Measurements from ENCODE around the gene DNAJB11.
"Not testable (repeated sequence)": the region's sequence is repeated elsewhere in the genome, so short reads cannot be mapped to it uniquely, and the experiment has no call there.

DNAJB11 gene

GRCh38 chr3:186552408-186553031, 18.0 kb upstream of the DNAJB11 start:
- DNase-seq (ENCODE audit: low spot score) = no peak

GRCh38 chr3:186564586-186564985, 5.9 kb upstream of the DNAJB11 start:
- no peak for DNase-seq (ENCODE audit: low spot score)

- DNase-seq (ENCODE audit: low spot score) = peak; percentile 10
Observed at GRCh38 chr3:186566772-186567071, 3.8 kb upstream of the DNAJB11 start.

GRCh38 chr3:186567072-186567921, 3.2 kb upstream of the DNAJB11 start, which contains the start of gene TBCCD1:
TSS of gene TBCCD1 (minus strand) at chr3:186567339. CDS start at chr3:186564329, 3,010 bp downstream.
- peak; percentile 83 for DNase-seq (ENCODE audit: low spot score)

- DNase-seq (ENCODE audit: low spot score) = not testable (repeated sequence)
Observed at GRCh38 chr3:186569361-186569760, 1.2 kb upstream of the DNAJB11 start.

GRCh38 chr3:186569779-186570095, 783 bp upstream of the DNAJB11 start:
- DNase-seq (ENCODE audit: low spot score) = no peak

- no peak for DNase-seq (ENCODE audit: low spot score)
Observed at GRCh38 chr3:186570941-186571643, 572 bp downstream of the DNAJB11 start.

- no peak for DNase-seq (ENCODE audit: low spot score)
Observed at GRCh38 chr3:186571644-186572013, 1.1 kb downstream of the DNAJB11 start.

GRCh38 chr3:186577521-186577920, 7.0 kb downstream of the DNAJB11 start:
- no peak for DNase-seq (ENCODE audit: low spot score)

- DNase-seq (ENCODE audit: low spot score) = no peak
Observed at GRCh38 chr3:186580785-186581184, 10.3 kb downstream of the DNAJB11 start.

- DNase-seq (ENCODE audit: low spot score) = no peak
Observed at GRCh38 chr3:186582541-186582940, 12.0 kb downstream of the DNAJB11 start.

GRCh38 chr3:186583831-186584230, 13.3 kb downstream of the DNAJB11 start:
- DNase-seq (ENCODE audit: low spot score) = peak; percentile 12

- not testable (repeated sequence) for DNase-seq (ENCODE audit: low spot score)
Observed at GRCh38 chr3:186586245-186586644, 15.7 kb downstream of the DNAJB11 start.

GRCh38 chr3:186587183-186587582, 16.7 kb downstream of the DNAJB11 start:
- no peak for DNase-seq (ENCODE audit: low spot score)

- DNase-seq (ENCODE audit: low spot score) = no peak
Observed at GRCh38 chr3:186588632-186589031, 18.1 kb downstream of the DNAJB11 start.

GRCh38 chr3:186589121-186589520, 18.6 kb downstream of the DNAJB11 start:
- no peak for DNase-seq (ENCODE audit: low spot score)

GRCh38 chr3:186589856-186590579, 19.5 kb downstream of the DNAJB11 start:
- DNase-seq (ENCODE audit: low spot score) = no peak

- DNase-seq (ENCODE audit: low spot score) = no peak
Observed at GRCh38 chr3:186590580-186591295, 20.2 kb downstream of the DNAJB11 start.

- no peak for DNase-seq (ENCODE audit: low spot score)
Observed at GRCh38 chr3:186592682-186593081, 22.2 kb downstream of the DNAJB11 start.

- DNase-seq (ENCODE audit: low spot score) = no peak
Observed at GRCh38 chr3:186593862-186594261, 23.3 kb downstream of the DNAJB11 start.

GRCh38 chr3:186594591-186595113, 24.1 kb downstream of the DNAJB11 start:
- no peak for DNase-seq (ENCODE audit: low spot score)
